Skeletal muscle satellite cell (primary cell): Measurements from ENCODE around the gene ITGAX.

Experiments used
- H3K27me3 ChIP-seq: 2 replicates; pipeline ENCODE4 v1.7.0; 2013; ENCODE audit warnings: low read length; ENCODE audit not compliant: control insufficient read depth, insufficient read depth
- H3K36me3 ChIP-seq: 2 replicates; pipeline ENCODE4 v1.7.0; 2013; ENCODE audit warnings: mild to moderate bottlenecking, control low read depth, low read length; ENCODE audit not compliant: insufficient read depth
- H3K4me1 ChIP-seq: 2 replicates; pipeline ENCODE4 v1.7.0; 2013; ENCODE audit warnings: low read length; ENCODE audit not compliant: control insufficient read depth, insufficient read depth
- H3K4me2 ChIP-seq: 2 replicates; pipeline ENCODE4 v1.7.0; 2013; ENCODE audit warnings: mild to moderate bottlenecking, low read length
- H3K4me3 ChIP-seq: 2 replicates; pipeline ENCODE4 v1.7.0; 2013; ENCODE audit warnings: low read length
- H3K9ac ChIP-seq: 2 replicates; pipeline ENCODE4 v1.7.0; 2013; ENCODE audit warnings: mild to moderate bottlenecking, low read depth, low read length, moderate library complexity
- H3K9me3 ChIP-seq: replicated peaks from 2 replicates; pipeline ENCODE4 v1.7.0; 2013; ENCODE audit warnings: mild to moderate bottlenecking, control low read depth, low read length

Gene ITGAX

GRCh38 chr16:31402687-31403086, 47.7 kb downstream of the ITGAX start:
- Histone ChIP-seq H3K4me2 (no peak overlapping the region), H3K27me3 (no peaks in the 10 kb centered on the region), H3K9ac (no peak overlapping the region), H3K4me1 (peaks cover 2% of the 10 kb centered on the region), H3K36me3 (no peaks in the 10 kb centered on the region), H3K4me3 (no peak overlapping the region), H3K9me3 (no peaks in the 10 kb centered on the region)

- peaks cover 2% of the 10 kb centered on the region for H3K4me1 ChIP-seq
- H3K4me2 ChIP-seq = peak overlapping the region; percentile 51
- peak overlapping the region; percentile 50 for H3K4me3 ChIP-seq
- no peaks in the 10 kb centered on the region for H3K36me3 ChIP-seq
- H3K27me3 ChIP-seq = no peaks in the 10 kb centered on the region
- H3K9me3 ChIP-seq = no peaks in the 10 kb centered on the region
- H3K9ac ChIP-seq = peak overlapping the region; percentile 45
Measured at GRCh38 chr16:31403590-31404352, 48.8 kb downstream of the ITGAX start.

GRCh38 chr16:31404353-31405064, 49.5 kb downstream of the ITGAX start:
- Histone ChIP-seq H3K4me3 (peak overlapping the region; percentile 50), H3K4me2 (peak overlapping the region; percentile 51), H3K36me3 (no peaks in the 10 kb centered on the region), H3K9me3 (no peaks in the 10 kb centered on the region), H3K27me3 (no peaks in the 10 kb centered on the region), H3K4me1 (peaks cover 2% of the 10 kb centered on the region), H3K9ac (peak overlapping the region; percentile 45)

GRCh38 chr16:31407406-31407805, 52.4 kb downstream of the ITGAX start:
- H3K4me3 ChIP-seq = no peak overlapping the region
- peaks cover 2% of the 10 kb centered on the region for H3K4me1 ChIP-seq
- H3K36me3 ChIP-seq = no peaks in the 10 kb centered on the region
- no peaks in the 10 kb centered on the region for H3K9me3 ChIP-seq
- H3K9ac ChIP-seq = no peak overlapping the region
- H3K27me3 ChIP-seq = no peaks in the 10 kb centered on the region
- H3K4me2 ChIP-seq = no peak overlapping the region

- Histone ChIP-seq H3K4me2 (no peak overlapping the region), H3K36me3 (no peaks in the 10 kb centered on the region), H3K4me1 (no peaks in the 10 kb centered on the region), H3K9me3 (no peaks in the 10 kb centered on the region), H3K4me3 (no peak overlapping the region), H3K27me3 (peaks cover 14% of the 10 kb centered on the region), H3K9ac (no peak overlapping the region)
Measured at GRCh38 chr16:31409433-31409832, 54.5 kb downstream of the ITGAX start.

GRCh38 chr16:31410082-31410481, 55.1 kb downstream of the ITGAX start:
- no peak overlapping the region for H3K4me2 ChIP-seq
- no peaks in the 10 kb centered on the region for H3K36me3 ChIP-seq
- H3K27me3 ChIP-seq = peaks cover 19% of the 10 kb centered on the region
- H3K4me1 ChIP-seq = no peaks in the 10 kb centered on the region
- no peak overlapping the region for H3K4me3 ChIP-seq
- H3K9me3 ChIP-seq = no peaks in the 10 kb centered on the region
- no peak overlapping the region for H3K9ac ChIP-seq

GRCh38 chr16:31411024-31411844, 56.3 kb downstream of the ITGAX start:
- Histone ChIP-seq H3K36me3 (no peaks in the 10 kb centered on the region), H3K9me3 (no peaks in the 10 kb centered on the region), H3K4me3 (no peak overlapping the region), H3K4me2 (no peak overlapping the region), H3K9ac (no peak overlapping the region), H3K4me1 (no peaks in the 10 kb centered on the region), H3K27me3 (peaks cover 26% of the 10 kb centered on the region)

- H3K9ac ChIP-seq = no peak overlapping the region
- H3K4me2 ChIP-seq = no peak overlapping the region
- peaks cover 26% of the 10 kb centered on the region for H3K27me3 ChIP-seq
- H3K9me3 ChIP-seq = no peaks in the 10 kb centered on the region
- no peaks in the 10 kb centered on the region for H3K4me1 ChIP-seq
- H3K36me3 ChIP-seq = no peaks in the 10 kb centered on the region
- no peak overlapping the region for H3K4me3 ChIP-seq
Measured at GRCh38 chr16:31412750-31413149, 57.8 kb downstream of the ITGAX start.

- H3K9me3 ChIP-seq = no peaks in the 10 kb centered on the region
- H3K36me3 ChIP-seq = no peaks in the 10 kb centered on the region
- no peak overlapping the region for H3K4me3 ChIP-seq
- no peak overlapping the region for H3K9ac ChIP-seq
- no peak overlapping the region for H3K4me2 ChIP-seq
- peaks cover 26% of the 10 kb centered on the region for H3K27me3 ChIP-seq
- H3K4me1 ChIP-seq = no peaks in the 10 kb centered on the region
Measured at GRCh38 chr16:31413381-31413780, 58.4 kb downstream of the ITGAX start.

GRCh38 chr16:31413943-31414342, 59.0 kb downstream of the ITGAX start:
- H3K9ac ChIP-seq = no peak overlapping the region
- no peak overlapping the region for H3K4me2 ChIP-seq
- no peaks in the 10 kb centered on the region for H3K4me1 ChIP-seq
- no peaks in the 10 kb centered on the region for H3K9me3 ChIP-seq
- no peaks in the 10 kb centered on the region for H3K36me3 ChIP-seq
- peaks cover 26% of the 10 kb centered on the region for H3K27me3 ChIP-seq
- H3K4me3 ChIP-seq = no peak overlapping the region

- H3K4me3 ChIP-seq = no peak overlapping the region
- H3K4me2 ChIP-seq = no peak overlapping the region
- H3K4me1 ChIP-seq = no peaks in the 10 kb centered on the region
- H3K36me3 ChIP-seq = no peaks in the 10 kb centered on the region
- H3K27me3 ChIP-seq = peaks cover 26% of the 10 kb centered on the region
- no peaks in the 10 kb centered on the region for H3K9me3 ChIP-seq
- no peak overlapping the region for H3K9ac ChIP-seq
Measured at GRCh38 chr16:31414706-31415105, 59.7 kb downstream of the ITGAX start.
